Hepatic stellate cell (primary cell): ENCODE results near the gene KRTAP9-3.
"Not testable (repeated sequence)": the region's sequence is repeated elsewhere in the genome, so short reads cannot be mapped to it uniquely, and the experiment has no call there.

ENCODE experiments used
- DNase-seq: peaks from one replicate; pipeline ENCODE4 v3.0.0; 2011; ENCODE audit warnings: low spot score

KRTAP9-3 gene

DNA sequence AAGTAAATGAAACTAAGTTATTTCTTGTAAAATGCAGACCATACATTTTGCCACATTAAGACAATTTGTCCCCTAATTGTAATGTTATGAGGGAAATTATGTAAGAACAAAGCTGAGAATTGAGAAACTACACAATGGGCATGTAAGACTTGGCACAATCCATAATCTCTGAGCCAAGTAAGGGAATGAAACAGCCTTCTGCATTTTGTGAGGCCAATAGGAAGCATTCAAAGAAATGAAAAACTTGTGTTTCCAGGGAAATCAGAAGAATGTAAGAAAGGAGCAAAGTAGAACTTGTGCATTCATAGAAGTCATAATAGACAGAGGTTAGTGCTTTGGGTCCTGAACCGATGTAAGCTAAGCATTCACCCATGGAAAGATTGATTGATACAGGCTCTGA lies 19.0 kb downstream of the KRTAP9-3 start:
- DNase-seq = no peak

- no peak for DNase-seq
Measured at GRCh38 chr17:41254861-41255260, 22.6 kb downstream of the KRTAP9-3 start.

GRCh38 chr17:41255381-41256290 lies 23.4 kb downstream of the KRTAP9-3 start, which contains the start of gene KRTAP9-9:
TSS of gene KRTAP9-9 (plus strand) at chr17:41255384.
- not testable (repeated sequence) for DNase-seq

DNA sequence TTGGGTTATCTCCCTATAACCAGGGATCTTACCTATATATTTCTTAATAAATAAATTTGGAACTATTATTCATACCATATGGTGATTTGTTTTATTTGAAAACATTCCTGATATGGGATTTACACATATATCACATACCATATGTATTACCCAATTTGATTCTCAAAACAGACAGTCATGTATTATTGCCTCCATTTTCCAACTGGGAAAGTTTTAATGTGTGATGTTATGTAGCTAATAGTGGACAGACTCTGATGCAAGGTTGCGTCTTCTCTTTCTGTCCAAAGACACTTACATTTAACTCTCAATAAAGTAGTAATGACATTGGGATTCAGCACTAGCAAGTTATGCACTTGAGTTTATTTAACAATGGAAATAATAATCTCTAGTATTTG lies 24.0 kb downstream of the KRTAP9-3 start:
- DNase-seq = no peak

DNA sequence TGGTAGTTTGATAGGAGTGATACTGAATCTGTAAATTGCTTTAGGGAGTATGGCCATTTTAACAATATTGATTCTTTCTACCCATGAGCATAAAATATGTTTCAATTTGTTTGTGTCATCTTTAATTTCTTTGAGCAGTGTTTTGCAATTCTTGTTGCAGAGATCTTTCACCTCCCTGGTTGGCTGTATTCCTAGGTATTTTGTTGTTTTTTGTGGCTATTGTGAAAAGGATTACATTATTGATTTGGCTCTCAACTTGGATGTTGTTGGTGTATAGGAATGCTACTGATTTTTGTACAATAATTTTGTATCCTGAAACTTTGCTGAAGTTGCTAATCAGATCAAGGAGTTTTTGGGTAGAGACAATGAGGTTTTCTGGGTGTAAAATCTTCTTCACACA lies 26.2 kb downstream of the KRTAP9-3 start:
- DNase-seq = no peak

- no peak for DNase-seq
Measured at GRCh38 chr17:41263212-41263611, 31.0 kb downstream of the KRTAP9-3 start.

GRCh38 chr17:41264599-41264998 lies 32.4 kb downstream of the KRTAP9-3 start:
- DNase-seq = no peak

- no peak for DNase-seq
Measured at GRCh38 chr17:41265078-41265477, 32.8 kb downstream of the KRTAP9-3 start, which contains the start of gene KRTAP9-6. TSS of gene KRTAP9-6 (plus strand) at chr17:41265378. CDS start at chr17:41265378, 0 bp downstream.

DNA sequence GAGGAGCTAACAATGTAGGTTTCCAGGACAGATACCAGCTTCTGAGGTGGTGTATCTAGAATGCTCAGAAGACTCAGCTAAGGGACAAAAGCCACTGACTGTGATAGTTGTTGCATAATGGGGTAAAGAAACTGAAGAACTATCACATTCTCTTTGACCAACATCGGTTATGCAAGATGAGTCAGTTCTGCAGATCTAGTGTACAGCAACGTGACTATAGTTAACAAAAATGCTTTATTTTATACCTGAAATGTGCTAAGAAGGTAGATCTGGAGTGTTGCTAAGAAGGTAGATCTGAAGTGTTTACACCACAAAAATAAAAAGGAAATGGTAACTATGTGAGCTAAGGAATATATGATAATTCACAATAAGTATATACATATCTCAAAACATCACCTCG lies 35.5 kb downstream of the KRTAP9-3 start:
- no peak for DNase-seq

GRCh38 chr17:41271323-41271722 lies 39.1 kb downstream of the KRTAP9-3 start:
- not testable (repeated sequence) for DNase-seq

DNA sequence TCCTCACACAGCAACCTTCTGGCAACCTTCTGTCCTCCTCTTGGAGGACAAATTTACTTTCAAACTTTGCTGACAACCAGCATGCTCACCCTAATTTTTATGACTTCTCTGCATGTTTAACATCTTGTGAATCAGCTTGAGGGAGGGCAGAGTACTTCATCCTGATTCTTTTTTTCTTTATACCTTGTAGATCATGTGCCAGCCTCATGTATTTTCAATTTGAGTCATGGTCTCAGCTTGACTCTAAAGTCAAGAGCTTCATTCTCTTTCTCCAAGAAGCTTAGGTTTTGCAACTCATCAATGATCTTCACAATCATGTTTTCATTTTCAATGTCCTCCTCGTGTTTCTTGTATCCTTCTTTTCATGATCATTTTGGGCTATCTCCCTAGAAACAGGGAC lies 39.6 kb downstream of the KRTAP9-3 start:
- no peak for DNase-seq

DNA sequence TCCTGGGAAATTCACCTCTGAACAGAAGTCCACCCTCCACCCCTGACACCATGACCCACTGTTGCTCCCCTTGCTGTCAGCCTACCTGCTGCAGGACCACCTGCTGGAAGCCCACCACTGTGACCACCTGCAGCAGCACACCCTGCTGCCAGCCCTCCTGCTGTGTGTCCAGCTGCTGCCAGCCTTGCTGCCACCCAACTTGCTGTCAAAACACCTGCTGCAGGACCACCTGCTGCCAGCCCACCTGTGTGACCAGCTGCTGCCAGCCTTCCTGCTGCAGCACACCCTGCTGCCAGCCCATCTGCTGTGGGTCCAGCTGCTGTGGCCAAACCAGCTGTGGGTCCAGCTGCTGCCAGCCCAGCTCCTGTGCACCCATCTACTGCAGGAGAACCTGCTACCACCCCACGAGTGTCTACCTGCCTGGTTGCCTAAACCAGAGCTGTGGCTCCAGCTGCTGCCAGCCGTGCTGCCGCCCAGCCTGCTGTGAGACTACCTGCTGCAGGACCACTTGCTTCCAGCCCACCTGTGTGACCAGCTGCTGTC lies 43.5 kb downstream of the KRTAP9-3 start, which contains the start of gene KRTAP9-7:
TSS of gene KRTAP9-7 (plus strand) at position 51 of the 543 bp plus-strand sequence. CDS start at position 51, 0 bp downstream.
- not testable (repeated sequence) for DNase-seq

DNA sequence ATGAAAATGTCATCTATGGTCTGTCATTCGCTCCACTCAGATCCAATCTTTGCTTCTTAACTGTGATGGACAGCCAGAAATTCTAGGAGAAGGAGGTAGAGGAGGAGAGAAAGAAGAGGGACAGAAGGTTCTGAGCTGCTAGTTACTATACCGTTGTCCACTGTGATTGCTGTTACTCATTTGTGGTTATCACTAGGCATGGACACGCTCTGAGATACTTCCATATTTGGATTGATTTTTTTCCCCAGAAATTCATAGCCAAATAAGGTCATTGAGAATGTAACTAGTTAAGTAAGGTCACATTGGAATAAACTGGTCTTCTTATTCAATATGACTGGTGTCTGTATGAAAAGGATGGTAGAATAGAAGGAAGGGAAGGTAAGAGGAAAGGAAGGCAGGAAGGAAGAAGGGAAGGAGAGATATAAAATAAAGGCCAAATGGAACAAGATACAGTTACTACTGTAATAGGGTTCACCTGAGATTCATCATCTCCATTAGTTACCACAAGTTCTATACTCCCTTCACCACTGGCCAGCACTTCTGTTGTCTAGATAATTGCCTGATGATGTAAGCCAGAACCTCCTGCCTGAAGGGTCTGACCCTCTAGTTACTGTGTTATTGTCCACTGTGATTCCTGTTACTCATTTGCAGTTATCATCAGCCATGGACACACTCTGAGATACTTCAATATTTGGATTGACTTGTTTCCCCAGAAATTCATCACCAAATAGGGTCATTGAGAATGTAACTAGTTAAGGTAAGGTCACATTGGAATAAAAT lies 46.1 kb downstream of the KRTAP9-3 start:
- DNase-seq = no peak
